Measurements from ENCODE around the gene CACNB1. TPM values are rescaled to one million over a fixed set of nuclear protein-coding genes. Genes with fewer than 3 reads are reported as not detected.

CACNB1 gene
- total and polyA plus RNA-seq, 10 of the 15 experiments (the other 5 are each of a cell fraction or from before 2014, with no cell fraction given), result 0.06 to 15.6 (median 6.3) TPM

DNA sequence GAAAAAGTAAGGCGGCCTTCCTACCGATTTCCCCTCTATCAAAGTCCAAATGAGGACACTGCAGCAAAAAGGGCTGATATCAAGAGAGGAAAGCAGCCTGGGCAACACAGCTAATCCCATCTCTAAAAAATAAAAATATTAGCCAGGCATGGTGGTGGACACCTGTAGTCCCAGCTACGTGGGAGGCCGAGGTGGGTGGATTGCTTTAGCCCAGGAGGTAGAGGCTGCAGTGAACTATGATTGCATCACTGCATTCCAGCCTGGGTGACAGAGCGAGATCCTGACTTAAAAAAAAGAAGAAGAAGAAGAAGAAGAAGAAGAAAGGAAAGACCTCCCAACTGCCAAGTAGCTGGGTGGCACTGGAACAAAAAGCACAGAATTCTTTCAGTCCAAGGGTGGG is 14.4 kb downstream of the CACNB1 start:
- 83% methylated on average over 5 of the region's 5 CpGs for WGBS (ENCODE audit: insufficient coverage, insufficient replicate concordance, low lambda C conversion rate, missing lambda C conversion rate)
- POLR2A ChIA-PET, result no interaction called here
- peaks cover 5 to 14% of the 10 kb centered on the region in 2 experiments; a peak in 3 of 4 replicates for H3K36me3 ChIP-seq (ENCODE audit: control insufficient read depth in 2 of 2, insufficient read depth in 2 of 2, low read length in 1 of 2)
- H3K27ac ChIP-seq (ENCODE audit: control insufficient read depth, insufficient read depth), result no peak overlapping the region
- no peak overlapping the region for H3K4me2 ChIP-seq (ENCODE audit: control insufficient read depth, insufficient read depth)
- intact Hi-C loops (cut with micrococcal nuclease; ENCODE audit: unreplicated experiment) (no loop called here), in situ Hi-C loops (cut with MboI) (no loop called here)
- DNase-seq (ENCODE audit: low read depth, low spot score) (no peak), ATAC-seq (no peak), FAIRE-seq (no peak)
- H3K79me2 ChIP-seq (ENCODE audit: control insufficient read depth, insufficient read depth, low read length), result no peaks in the 10 kb centered on the region
- CTCF ChIA-PET, result interaction anchor here (1.6 kb wide), 3 partner anchors 8 to 62 kb away, joined by 9 to 12 read pairs (median 9); partner anchors contain the start of gene ARL5C
- RAD21 ChIA-PET (ENCODE audit: unreplicated experiment), result no interaction called here
- SMC1A ChIA-PET (ENCODE audit: uncharacterized antibody, unreplicated experiment), result interaction anchor here (1.1 kb wide), 1 partner anchor 12 kb away, joined by 5 read pairs; no protein-coding TSS in a partner anchor
- no TSS peak for BruUV-seq (replicated peaks)
- H3K4me3 ChIP-seq, result no peak overlapping the region
- H4K20me1 ChIP-seq (ENCODE audit: control insufficient read depth, insufficient read depth), result no peaks in the 10 kb centered on the region
- TF ChIP-seq RBBP5 (conservative IDR thresholded peaks at IDR 0.05) (no peak), MEF2A (IDR thresholded peaks at IDR 0.05; ENCODE audit: insufficient read depth, low read depth, low read length) (no peak), MTA2 (IDR thresholded peaks at IDR 0.05; ENCODE audit: low read depth) (no peak), RB1 (IDR thresholded peaks at IDR 0.05; ENCODE audit: borderline replicate concordance) (no peak), POLR2AphosphoS2 (IDR thresholded peaks at IDR 0.05; ENCODE audit: low read depth, low read length) (no peak), ZNF622 (IDR thresholded peaks at IDR 0.05) (no peak), MEF2B (IDR thresholded peaks at IDR 0.05; ENCODE audit: partially characterized antibody, poor library complexity, severe bottlenecking) (no peak)
- TF ChIP-seq, protein P1, sequence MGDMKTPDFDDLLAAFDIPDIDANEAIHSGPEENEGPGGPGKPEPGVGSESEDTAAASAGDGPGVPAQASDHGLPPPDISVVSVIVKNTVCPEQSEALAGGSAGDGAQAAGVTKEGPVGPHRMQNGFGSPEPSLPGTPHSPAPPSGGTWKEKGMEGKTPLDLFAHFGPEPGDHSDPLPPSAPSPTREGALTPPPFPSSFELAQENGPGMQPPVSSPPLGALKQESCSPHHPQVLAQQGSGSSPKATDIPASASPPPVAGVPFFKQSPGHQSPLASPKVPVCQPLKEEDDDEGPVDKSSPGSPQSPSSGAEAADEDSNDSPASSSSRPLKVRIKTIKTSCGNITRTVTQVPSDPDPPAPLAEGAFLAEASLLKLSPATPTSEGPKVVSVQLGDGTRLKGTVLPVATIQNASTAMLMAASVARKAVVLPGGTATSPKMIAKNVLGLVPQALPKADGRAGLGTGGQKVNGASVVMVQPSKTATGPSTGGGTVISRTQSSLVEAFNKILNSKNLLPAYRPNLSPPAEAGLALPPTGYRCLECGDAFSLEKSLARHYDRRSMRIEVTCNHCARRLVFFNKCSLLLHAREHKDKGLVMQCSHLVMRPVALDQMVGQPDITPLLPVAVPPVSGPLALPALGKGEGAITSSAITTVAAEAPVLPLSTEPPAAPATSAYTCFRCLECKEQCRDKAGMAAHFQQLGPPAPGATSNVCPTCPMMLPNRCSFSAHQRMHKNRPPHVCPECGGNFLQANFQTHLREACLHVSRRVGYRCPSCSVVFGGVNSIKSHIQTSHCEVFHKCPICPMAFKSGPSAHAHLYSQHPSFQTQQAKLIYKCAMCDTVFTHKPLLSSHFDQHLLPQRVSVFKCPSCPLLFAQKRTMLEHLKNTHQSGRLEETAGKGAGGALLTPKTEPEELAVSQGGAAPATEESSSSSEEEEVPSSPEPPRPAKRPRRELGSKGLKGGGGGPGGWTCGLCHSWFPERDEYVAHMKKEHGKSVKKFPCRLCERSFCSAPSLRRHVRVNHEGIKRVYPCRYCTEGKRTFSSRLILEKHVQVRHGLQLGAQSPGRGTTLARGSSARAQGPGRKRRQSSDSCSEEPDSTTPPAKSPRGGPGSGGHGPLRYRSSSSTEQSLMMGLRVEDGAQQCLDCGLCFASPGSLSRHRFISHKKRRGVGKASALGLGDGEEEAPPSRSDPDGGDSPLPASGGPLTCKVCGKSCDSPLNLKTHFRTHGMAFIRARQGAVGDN (IDR thresholded peaks at IDR 0.05), result no peak
- TF ChIP-seq, protein P2, sequence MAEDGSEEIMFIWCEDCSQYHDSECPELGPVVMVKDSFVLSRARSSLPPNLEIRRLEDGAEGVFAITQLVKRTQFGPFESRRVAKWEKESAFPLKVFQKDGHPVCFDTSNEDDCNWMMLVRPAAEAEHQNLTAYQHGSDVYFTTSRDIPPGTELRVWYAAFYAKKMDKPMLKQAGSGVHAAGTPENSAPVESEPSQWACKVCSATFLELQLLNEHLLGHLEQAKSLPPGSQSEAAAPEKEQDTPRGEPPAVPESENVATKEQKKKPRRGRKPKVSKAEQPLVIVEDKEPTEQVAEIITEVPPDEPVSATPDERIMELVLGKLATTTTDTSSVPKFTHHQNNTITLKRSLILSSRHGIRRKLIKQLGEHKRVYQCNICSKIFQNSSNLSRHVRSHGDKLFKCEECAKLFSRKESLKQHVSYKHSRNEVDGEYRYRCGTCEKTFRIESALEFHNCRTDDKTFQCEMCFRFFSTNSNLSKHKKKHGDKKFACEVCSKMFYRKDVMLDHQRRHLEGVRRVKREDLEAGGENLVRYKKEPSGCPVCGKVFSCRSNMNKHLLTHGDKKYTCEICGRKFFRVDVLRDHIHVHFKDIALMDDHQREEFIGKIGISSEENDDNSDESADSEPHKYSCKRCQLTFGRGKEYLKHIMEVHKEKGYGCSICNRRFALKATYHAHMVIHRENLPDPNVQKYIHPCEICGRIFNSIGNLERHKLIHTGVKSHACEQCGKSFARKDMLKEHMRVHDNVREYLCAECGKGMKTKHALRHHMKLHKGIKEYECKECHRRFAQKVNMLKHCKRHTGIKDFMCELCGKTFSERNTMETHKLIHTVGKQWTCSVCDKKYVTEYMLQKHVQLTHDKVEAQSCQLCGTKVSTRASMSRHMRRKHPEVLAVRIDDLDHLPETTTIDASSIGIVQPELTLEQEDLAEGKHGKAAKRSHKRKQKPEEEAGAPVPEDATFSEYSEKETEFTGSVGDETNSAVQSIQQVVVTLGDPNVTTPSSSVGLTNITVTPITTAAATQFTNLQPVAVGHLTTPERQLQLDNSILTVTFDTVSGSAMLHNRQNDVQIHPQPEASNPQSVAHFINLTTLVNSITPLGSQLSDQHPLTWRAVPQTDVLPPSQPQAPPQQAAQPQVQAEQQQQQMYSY (CRISPR knock-in tag; IDR thresholded peaks at IDR 0.05), result no peak
- H3K27me3 ChIP-seq (replicated peaks in 1 of 2; ENCODE audit: control insufficient read depth in 2 of 2, insufficient read depth in 2 of 2, low read length in 1 of 2), result no peaks in the 10 kb centered on the region
- H3K4me1 ChIP-seq (ENCODE audit: control insufficient read depth, insufficient read depth, low read length), result no peaks in the 10 kb centered on the region
- no peak overlapping the region for H2AFZ ChIP-seq (ENCODE audit: control insufficient read depth, low read depth, low read length)
- H3K9ac ChIP-seq (ENCODE audit: control insufficient read depth, insufficient read depth, low read length), result no peak overlapping the region
- H3K9me3 ChIP-seq (replicated peaks; ENCODE audit: control insufficient read depth, insufficient read depth, low read length), result no peaks in the 10 kb centered on the region
